ENCODE results near the gene LTBP1.

Gene LTBP1

GRCh38 chr2:33178209-33178608, 231.5 kb downstream of the LTBP1 start:
- no peak overlapping the region for H3K4me3 ChIP-seq (ENCODE audit: low read depth, low read length)

- H3K4me3 ChIP-seq (ENCODE audit: low read depth, low read length), result no peak overlapping the region
Measured at GRCh38 chr2:33180915-33181314, 234.2 kb downstream of the LTBP1 start.

GRCh38 chr2:33181466-33181865, 234.7 kb downstream of the LTBP1 start:
- no peak overlapping the region for H3K4me3 ChIP-seq (ENCODE audit: low read depth, low read length)

- H3K4me3 ChIP-seq (ENCODE audit: low read depth, low read length), result no peak overlapping the region
Measured at GRCh38 chr2:33184041-33184440, 237.3 kb downstream of the LTBP1 start.

GRCh38 chr2:33186937-33187336, 240.2 kb downstream of the LTBP1 start:
- H3K4me3 ChIP-seq (ENCODE audit: low read depth, low read length), result no peak overlapping the region

- no peak overlapping the region for H3K4me3 ChIP-seq (ENCODE audit: low read depth, low read length)
Measured at GRCh38 chr2:33188799-33189198, 242.0 kb downstream of the LTBP1 start.

GRCh38 chr2:33190393-33190937, 243.7 kb downstream of the LTBP1 start:
- no peak overlapping the region for H3K4me3 ChIP-seq (ENCODE audit: low read depth, low read length)

GRCh38 chr2:33195891-33196290, 249.1 kb downstream of the LTBP1 start:
- no peak overlapping the region for H3K4me3 ChIP-seq (ENCODE audit: low read depth, low read length)

- H3K4me3 ChIP-seq (ENCODE audit: low read depth, low read length), result no peak overlapping the region
Measured at GRCh38 chr2:33196700-33197099, 249.9 kb downstream of the LTBP1 start.

- no peak overlapping the region for H3K4me3 ChIP-seq (ENCODE audit: low read depth, low read length)
Measured at GRCh38 chr2:33197198-33197938, 250.6 kb downstream of the LTBP1 start.

GRCh38 chr2:33202641-33203522, 256.1 kb downstream of the LTBP1 start:
- H3K4me3 ChIP-seq (ENCODE audit: low read depth, low read length), result no peak overlapping the region

GRCh38 chr2:33204945-33205344, 258.2 kb downstream of the LTBP1 start:
- no peak overlapping the region for H3K4me3 ChIP-seq (ENCODE audit: low read depth, low read length)

GRCh38 chr2:33205693-33206434, 259.1 kb downstream of the LTBP1 start:
- no peak overlapping the region for H3K4me3 ChIP-seq (ENCODE audit: low read depth, low read length)

GRCh38 chr2:33207151-33207740, 260.5 kb downstream of the LTBP1 start:
- no peak overlapping the region for H3K4me3 ChIP-seq (ENCODE audit: low read depth, low read length)

GRCh38 chr2:33208400-33208799, 261.6 kb downstream of the LTBP1 start:
- no peak overlapping the region for H3K4me3 ChIP-seq (ENCODE audit: low read depth, low read length)

GRCh38 chr2:33209976-33210375, 263.2 kb downstream of the LTBP1 start:
- no peak overlapping the region for H3K4me3 ChIP-seq (ENCODE audit: low read depth, low read length)

GRCh38 chr2:33210626-33211025, 263.9 kb downstream of the LTBP1 start:
- H3K4me3 ChIP-seq (ENCODE audit: low read depth, low read length), result no peak overlapping the region

- no peak overlapping the region for H3K4me3 ChIP-seq (ENCODE audit: low read depth, low read length)
Measured at GRCh38 chr2:33212151-33212550, 265.4 kb downstream of the LTBP1 start.

- no peak overlapping the region for H3K4me3 ChIP-seq (ENCODE audit: low read depth, low read length)
Measured at GRCh38 chr2:33213244-33213643, 266.5 kb downstream of the LTBP1 start.

GRCh38 chr2:33213648-33214047, 266.9 kb downstream of the LTBP1 start:
- H3K4me3 ChIP-seq (ENCODE audit: low read depth, low read length), result no peak overlapping the region

- H3K4me3 ChIP-seq (ENCODE audit: low read depth, low read length), result no peak overlapping the region
Measured at GRCh38 chr2:33214436-33214835, 267.7 kb downstream of the LTBP1 start.
